Measurements from ENCODE around the gene SEC63.
A peak's percentile ranks its signal among the peaks of the same experiment; 100 is the strongest.
"Not testable (repeated sequence)": the region's sequence is repeated elsewhere in the genome, so short reads cannot be mapped to it uniquely, and the experiment has no call there.

The SEC63 gene, protein sequence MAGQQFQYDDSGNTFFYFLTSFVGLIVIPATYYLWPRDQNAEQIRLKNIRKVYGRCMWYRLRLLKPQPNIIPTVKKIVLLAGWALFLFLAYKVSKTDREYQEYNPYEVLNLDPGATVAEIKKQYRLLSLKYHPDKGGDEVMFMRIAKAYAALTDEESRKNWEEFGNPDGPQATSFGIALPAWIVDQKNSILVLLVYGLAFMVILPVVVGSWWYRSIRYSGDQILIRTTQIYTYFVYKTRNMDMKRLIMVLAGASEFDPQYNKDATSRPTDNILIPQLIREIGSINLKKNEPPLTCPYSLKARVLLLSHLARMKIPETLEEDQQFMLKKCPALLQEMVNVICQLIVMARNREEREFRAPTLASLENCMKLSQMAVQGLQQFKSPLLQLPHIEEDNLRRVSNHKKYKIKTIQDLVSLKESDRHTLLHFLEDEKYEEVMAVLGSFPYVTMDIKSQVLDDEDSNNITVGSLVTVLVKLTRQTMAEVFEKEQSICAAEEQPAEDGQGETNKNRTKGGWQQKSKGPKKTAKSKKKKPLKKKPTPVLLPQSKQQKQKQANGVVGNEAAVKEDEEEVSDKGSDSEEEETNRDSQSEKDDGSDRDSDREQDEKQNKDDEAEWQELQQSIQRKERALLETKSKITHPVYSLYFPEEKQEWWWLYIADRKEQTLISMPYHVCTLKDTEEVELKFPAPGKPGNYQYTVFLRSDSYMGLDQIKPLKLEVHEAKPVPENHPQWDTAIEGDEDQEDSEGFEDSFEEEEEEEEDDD

GRCh38 chr6:107957909-107958688, at the start of gene SEC63:
TSS of gene SEC63 (minus strand) at chr6:107958208. CDS start at chr6:107958009, 199 bp downstream.
- peak; percentile 91 for DNase-seq

- no peak for DNase-seq
These were observed 48.0 kb upstream of the SEC63 start for GRCh38 chr6:108005961-108006360.

DNA sequence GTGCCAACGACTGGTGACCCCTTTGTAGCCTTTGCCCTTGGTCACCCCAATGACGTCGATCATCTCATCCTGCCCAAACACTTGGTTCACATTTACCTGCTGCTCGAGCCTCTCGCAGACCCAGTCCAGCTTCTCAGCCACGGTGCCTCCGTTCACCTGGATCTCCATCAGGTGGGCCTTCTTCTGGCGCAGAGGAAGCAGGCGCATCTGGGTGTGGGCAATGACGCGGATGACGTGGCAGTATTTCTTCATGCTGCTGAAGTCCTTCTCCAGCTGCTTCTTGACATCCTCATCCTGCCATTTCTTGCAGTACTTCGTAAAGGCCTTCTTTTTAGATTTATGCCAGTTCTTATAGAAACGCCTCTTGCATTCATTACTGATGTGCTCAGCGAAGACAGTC, 46.9 kb upstream of the SEC63 start:
- DNase-seq = no peak

DNA sequence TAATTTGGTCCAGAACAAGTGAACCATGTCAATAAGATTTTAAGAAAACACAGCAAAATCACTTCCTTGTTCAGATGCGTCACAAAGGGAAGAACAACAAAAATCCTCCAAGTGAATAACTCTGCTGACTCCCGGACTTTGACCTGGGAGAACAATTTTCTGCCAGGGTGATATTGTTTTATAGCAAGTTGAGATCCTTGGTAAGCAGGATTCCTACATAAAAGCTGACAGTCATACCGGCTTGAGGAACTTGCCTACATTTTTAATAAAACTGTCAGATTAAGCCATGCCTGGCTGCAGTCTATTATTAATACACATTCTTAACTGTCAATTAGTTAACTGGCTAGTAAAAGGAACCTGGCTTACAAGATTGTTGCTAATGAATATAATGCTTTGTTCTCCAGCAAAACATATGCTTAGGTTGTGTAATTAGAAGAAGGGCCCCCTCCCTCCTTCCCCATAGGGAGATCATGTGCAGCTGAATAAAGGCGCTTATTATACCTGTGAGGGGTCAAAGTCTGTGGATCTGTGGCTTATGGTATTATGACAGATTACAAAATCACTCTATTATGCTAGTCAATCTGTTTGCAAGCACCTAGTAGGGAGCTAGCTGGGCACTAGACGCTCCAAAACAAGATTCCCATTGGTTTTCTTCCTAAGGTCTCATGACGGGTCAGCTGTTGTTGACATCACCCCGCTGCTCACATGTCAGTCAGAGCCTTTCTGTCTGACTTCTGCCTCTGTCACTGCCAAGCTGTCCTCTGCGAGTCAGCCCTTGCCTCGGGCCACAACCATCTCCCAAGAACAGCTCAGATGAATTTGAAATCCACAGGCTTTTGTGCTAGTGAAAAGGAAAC, 44.6 kb upstream of the SEC63 start:
- DNase-seq = no peak

- no peak for DNase-seq
These were observed 43.8 kb upstream of the SEC63 start for GRCh38 chr6:108001696-108002231.

GRCh38 chr6:108000259-108000658, 42.3 kb upstream of the SEC63 start:
- not testable (repeated sequence) for DNase-seq

- DNase-seq = no peak
These were observed 41.3 kb upstream of the SEC63 start for GRCh38 chr6:107999341-107999740.

- DNase-seq = no peak
These were observed 34.0 kb upstream of the SEC63 start for GRCh38 chr6:107991772-107992550.

DNA sequence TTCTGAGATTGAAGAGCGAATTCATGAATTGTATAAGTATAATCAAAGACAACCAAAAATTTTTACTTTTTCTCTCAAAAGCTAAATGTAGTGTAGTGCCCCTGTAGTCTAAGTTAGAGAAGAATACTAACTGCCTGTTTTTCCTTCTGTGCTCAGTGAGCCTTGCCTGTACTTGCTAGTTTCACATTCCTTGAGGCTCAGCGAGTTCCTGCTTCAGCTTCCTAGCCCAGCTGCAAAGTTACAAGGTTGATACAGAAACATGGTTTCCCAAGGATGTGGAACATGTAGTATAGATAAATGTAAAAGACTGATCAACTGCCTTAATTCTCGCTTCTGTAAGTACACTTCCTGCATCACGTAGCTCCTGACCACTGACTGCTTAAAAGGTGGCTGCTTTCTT, 33.1 kb upstream of the SEC63 start:
- no peak for DNase-seq

- DNase-seq = not testable (repeated sequence)
These were observed 32.6 kb upstream of the SEC63 start for GRCh38 chr6:107990587-107990986.

DNA sequence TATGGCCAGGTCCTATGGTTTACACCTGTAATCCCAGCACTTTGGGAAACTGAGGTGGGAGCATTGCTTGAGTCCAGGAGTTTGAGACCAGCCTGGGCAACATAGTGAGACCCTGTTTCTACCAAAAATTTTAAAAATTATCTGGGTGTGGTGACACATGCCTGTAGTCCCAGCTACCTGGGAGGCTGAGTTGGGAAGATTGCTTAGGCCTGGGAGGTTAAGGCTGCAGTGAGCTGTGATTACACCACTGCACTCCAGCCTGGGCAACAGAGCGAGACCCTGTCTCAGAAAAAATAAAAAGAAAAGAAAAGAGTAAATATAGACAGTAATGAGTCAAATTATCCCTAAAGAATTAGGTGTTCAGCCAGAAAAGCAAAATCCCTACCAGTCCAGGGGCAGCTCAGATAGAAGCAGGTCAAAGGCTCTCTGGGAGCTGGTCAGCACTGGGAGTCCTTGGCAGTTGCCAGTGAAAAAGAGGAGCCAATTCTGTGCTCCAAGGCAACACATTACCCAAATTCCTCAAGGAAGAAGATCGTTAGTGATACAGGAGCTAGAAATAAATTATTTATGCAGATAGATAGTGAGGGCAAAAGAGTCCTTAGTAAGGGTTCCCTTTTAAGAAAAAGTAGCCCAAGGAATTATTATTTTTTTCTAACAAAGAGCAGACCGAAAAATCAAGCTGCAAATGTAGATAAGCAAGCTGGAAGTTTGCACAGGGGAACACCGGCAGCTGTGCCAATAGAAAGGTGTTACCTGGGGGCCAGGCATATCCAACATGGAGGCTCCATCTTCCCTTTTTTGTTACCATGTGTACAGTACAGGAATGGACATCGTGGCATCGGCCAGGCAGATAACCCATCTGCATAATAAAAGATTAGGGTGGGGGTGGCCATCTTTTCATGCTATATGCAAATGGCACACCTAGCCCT, 31.4 kb upstream of the SEC63 start:
- DNase-seq = no peak

DNA sequence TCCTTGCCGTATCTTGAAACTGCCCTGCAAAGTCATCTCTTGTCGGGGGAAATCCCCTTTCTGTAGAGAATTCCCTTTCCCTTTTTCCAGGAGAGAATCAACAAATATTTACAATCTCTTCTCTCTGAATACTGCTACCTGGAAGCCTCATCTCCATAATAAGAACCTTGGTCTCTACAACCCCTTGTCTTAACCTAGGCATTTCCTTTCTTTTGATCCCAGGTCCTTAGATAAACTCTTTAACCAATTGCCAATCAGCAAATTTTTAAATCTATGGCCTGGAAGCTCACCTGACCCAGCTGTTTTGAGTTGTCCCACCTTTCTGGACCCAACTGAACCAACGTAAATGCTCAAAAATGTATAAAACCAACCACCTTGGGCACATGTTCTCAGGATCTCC, 30.6 kb upstream of the SEC63 start:
- DNase-seq = no peak

DNA sequence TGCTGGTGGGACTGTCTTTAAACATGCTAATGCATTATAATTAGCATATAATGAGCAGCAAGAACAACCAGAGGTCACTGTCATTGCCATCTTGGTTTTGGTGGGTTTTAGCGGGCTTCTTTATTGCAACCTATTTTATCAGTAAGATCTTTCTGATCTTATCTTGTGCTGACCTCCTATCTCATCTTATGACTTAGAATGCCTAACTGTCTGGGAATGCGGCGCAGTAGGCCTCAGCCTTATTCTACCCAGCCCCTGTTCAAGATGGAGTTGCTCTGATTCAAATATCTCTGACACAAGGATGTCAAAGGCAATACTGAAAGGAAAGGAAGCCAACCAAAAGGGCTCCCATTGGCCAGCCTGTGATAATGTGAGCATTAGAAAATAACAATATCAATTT, 29.8 kb upstream of the SEC63 start:
- no peak for DNase-seq

- no peak for DNase-seq
These were observed 27.7 kb upstream of the SEC63 start for GRCh38 chr6:107985701-107986100.

DNA sequence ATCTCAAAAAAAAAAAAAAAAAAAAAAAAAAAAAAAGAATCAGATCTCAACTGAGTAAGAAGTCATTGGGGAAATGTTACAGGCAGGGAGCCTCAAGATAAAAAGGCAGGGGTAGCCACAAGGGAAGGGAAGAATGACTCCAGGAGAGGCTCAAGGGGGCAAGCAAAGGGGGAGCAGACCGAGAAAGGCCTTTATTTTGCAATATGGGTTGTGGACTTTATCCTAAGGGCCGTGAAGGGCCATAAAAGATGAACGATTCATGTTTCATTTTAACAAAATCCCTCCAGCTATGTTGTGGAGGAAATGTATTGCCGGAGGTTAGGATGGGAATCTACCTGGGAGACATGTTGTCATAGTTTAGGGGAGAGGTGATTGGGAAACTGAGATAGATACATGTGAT, 25.8 kb upstream of the SEC63 start:
- no peak for DNase-seq

- no peak for DNase-seq
These were observed 24.5 kb upstream of the SEC63 start for GRCh38 chr6:107982486-107982885.

DNA sequence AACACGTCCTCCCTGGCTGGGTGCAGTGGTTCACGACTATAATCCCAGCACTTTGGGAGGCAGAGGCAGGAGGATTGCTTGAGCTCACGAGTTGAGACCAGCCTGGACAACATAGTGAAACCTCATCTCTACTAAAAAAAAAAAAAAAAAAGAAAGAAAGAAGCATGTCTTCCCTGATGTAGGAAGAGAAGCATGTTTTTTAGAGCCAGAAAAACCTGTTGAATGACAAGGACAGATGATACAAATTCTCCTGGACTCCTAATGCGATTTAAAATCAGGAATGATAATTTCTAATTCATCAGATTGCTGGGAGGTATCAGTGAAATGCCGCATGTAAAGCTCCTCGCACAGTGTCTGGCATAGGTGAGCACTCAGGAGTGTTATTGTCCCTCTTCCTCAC, 23.7 kb upstream of the SEC63 start:
- DNase-seq = no peak

- no peak for DNase-seq
These were observed 19.3 kb upstream of the SEC63 start for GRCh38 chr6:107977283-107977682.

DNA sequence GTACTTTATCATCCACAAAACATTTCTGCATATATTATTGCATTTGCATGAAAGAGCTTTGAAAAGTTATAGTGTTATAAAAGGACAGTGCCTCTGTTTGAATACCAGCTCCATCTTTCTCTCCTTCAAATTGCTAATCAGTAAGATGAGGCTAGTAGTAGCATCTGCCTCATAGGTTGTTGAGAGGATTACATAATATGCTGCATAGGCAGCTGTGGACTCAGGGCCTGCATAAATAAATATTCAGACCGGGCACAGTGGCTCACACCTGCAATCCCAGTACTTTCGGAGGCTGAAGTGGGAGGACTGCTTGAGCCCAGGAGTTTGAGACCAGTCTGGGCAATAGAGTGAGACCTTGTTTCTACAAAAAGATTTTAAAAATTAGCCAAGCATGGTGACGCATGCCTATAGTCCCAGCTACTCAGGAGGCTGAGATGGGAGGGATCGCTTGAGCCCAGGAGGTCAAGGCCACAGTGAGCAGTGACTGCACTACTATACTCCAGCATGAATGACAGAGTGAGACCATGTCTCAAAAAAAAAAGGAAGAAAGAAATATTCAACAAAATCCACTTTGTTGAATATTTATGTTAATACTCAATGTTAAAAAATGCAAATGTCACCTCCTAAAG, 18.3 kb upstream of the SEC63 start:
- no peak for DNase-seq

DNA sequence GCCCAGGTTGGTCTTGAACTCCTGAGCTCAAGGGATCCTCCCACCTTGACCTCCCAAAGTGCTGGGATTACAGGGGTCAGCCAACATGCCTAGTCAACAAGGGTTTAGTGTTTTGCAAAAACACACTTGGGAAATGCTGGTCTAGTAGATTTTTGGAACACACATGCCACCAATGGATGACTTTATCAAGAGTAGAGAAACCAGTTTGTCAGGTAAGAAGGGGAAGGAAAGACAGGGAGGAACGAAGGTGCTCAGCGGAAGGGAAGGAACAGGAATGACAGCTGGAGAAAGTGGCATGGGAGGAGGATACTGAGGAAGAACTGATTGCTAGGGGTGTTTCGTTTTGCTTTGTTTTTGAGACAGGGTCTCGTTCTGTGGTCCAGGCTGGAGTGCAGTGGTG, 15.6 kb upstream of the SEC63 start:
- no peak for DNase-seq

Data from DMS153 (cell line).